OCI-LY7 (cell line): Measurements from ENCODE around the gene IKBIP. TPM values are rescaled to one million over a fixed set of nuclear protein-coding genes. Genes with fewer than 3 reads are reported as not detected.

Source experiments
- BruUV-seq: library from RNA; stranded (reverse); fragments of 400-500 nt; replicated peaks from 2 replicates; lab custom pipeline; 2021; lab: Mats Ljungman, UMichigan
- CTCF ChIA-PET: fragments of 300-600 bp; sonication (Branson Sonifier 250); formaldehyde crosslinking; loops from one replicate; lab custom pipeline; 2022; ENCODE audit warnings: antibody characterized with exemption; ENCODE audit not compliant: unreplicated experiment; lab: Charles Lee
- POLR2A ChIA-PET: fragments of 300-600 bp; sonication (Branson Sonifier 250); formaldehyde crosslinking; loops from one replicate; lab custom pipeline; 2022; ENCODE audit warnings: antibody characterized with exemption; lab: Charles Lee
- DNase-seq: peaks from one replicate; pipeline ENCODE4 v3.0.0-alpha.2; 2015; ENCODE audit warnings: low spot score
- H2AFZ ChIP-seq: fragments of 200-600 bp; sonication (generic), shearing (Covaris generic); 2 replicates; pipeline ENCODE4 v1.6.1; 2014; ENCODE audit warnings: mild to moderate bottlenecking, antibody characterized with exemption, low read length, moderate library complexity
- H3K27ac ChIP-seq: fragments of 200-600 bp; sonication (generic); 2 replicates; pipeline ENCODE4 v1.5.1; 2014; ENCODE audit warnings: mixed run types, low read depth, mild to moderate bottlenecking, moderate library complexity, low read length, inconsistent platforms; ENCODE audit not compliant: poor library complexity, severe bottlenecking
- H3K36me3 ChIP-seq: fragments of 200-600 bp; sonication (generic); 2 replicates; pipeline ENCODE4 v1.6.1; 2014; ENCODE audit warnings: mild to moderate bottlenecking, antibody characterized with exemption, low read length, moderate library complexity, mixed read lengths; ENCODE audit not compliant: insufficient read depth
- H3K4me1 ChIP-seq: fragments of 200-600 bp; sonication (generic); 2 replicates; pipeline ENCODE4 v1.5.1; 2014; ENCODE audit warnings: mild to moderate bottlenecking, low read length; ENCODE audit not compliant: insufficient read depth, poor library complexity, severe bottlenecking
- H3K4me2 ChIP-seq: fragments of 200-600 bp; sonication (generic); 2 replicates; pipeline ENCODE4 v1.6.1; 2014; ENCODE audit warnings: mild to moderate bottlenecking, low read length
- H3K4me3 ChIP-seq: fragments of 200-600 bp; sonication (generic); 2 replicates; pipeline ENCODE4 v1.5.1; 2014; ENCODE audit warnings: mild to moderate bottlenecking, low read depth, low read length; ENCODE audit not compliant: poor library complexity, severe bottlenecking
- H3K79me2 ChIP-seq: fragments of 200-600 bp; sonication (generic); 2 replicates; pipeline ENCODE4 v1.6.1; 2016; ENCODE audit warnings: low read depth, mild to moderate bottlenecking, low read length, moderate library complexity, mixed read lengths; ENCODE audit not compliant: insufficient read depth
- H3K9me2 ChIP-seq: fragments of 200-600 bp; sonication (generic); 2 replicates; pipeline ENCODE4 v1.6.1; 2016; ENCODE audit warnings: mild to moderate bottlenecking, low read length, mixed read lengths; ENCODE audit not compliant: insufficient read depth
- H3K9me3 ChIP-seq: fragments of 200-600 bp; sonication (generic); 2 replicates; pipeline ENCODE4 v1.6.1; 2014; ENCODE audit warnings: mild to moderate bottlenecking, mixed run types, low read length, mixed read lengths
- H4K20me1 ChIP-seq: fragments of 200-600 bp; sonication (generic); 2 replicates; pipeline ENCODE4 v1.6.1; 2014; ENCODE audit warnings: mild to moderate bottlenecking, antibody characterized with exemption, low read length, moderate library complexity, mixed read lengths; ENCODE audit not compliant: insufficient read depth
- EZH2phosphoT487 ChIP-seq: fragments of 200-600 bp; sonication (generic); IDR thresholded peaks from 2 replicates; pipeline ENCODE4 v1.6.1; 2018; ENCODE audit warnings: low read depth, borderline replicate concordance, mild to moderate bottlenecking, mixed run types, antibody characterized with exemption, low read length, moderate library complexity, mixed read lengths
- intact Hi-C: fragments of 100-400 bp; cut with micrococcal nuclease; formaldehyde crosslinking; loops from one replicate; pipeline ENCODE4 v1.10.0; 2022; ENCODE audit not compliant: unreplicated experiment
- total RNA-seq, 2 experiments: library from RNA; depleted of rRNA in 1 of 2; stranded (reverse); fragments of >200 nt in 1 of 2; shearing (Covaris generic) in 1 of 2; gene quantifications; 2 replicates each; pipeline ENCODE4 v1.2.3, GENCODE V29; 2014 to 2022
- TF ChIP-seq, protein P1 (sequence below): fragments of 200-600 bp; sonication (generic); conservative IDR thresholded peaks from 2 replicates; pipeline ENCODE4 v1.5.1; 2014; ENCODE audit warnings: mild to moderate bottlenecking, antibody characterized with exemption, low read length, moderate library complexity, mixed read lengths

Gene IKBIP
- total RNA-seq, 2 experiments from 2014 or later: 18.3 to 26.6 TPM

DNA sequence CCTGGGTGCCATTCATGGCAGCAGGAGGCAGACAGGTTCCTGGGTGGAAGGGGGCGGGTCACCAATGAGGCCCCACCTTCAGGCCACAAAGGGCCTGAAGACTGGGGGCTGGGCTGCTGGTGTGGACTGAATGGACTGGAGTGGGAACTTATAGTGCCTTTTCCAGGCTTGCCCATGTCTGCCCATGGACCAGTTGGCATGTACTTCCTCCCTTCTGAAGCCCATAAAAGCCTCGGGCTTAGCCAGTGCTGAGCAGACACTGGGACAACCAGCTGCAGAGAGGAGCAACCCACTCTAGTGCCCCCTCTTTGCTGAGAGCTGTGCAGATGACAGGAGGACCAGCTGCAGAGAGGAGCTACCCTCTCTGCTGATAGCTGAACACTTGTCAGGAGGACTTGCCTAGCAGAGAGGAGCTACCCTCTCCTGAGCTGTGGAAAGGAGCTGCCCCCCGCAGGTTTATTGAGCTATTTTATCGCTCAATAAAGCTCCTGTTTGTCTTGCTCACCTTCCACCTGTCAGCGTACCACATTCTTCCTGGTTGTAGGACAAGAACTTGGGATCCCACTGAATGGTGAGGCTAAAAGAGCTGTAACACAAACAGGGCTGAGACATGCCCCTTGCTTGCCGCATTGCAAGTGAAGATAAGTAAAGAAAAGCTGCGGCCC is 34.5 kb upstream of the IKBIP start:
- H3K4me3 ChIP-seq: no peak overlapping the region
- no peak overlapping the region for H2AFZ ChIP-seq
- no peak for DNase-seq
- ChIA-PET POLR2A (no interaction called here), CTCF (no interaction called here)
- H3K27ac ChIP-seq: no peak overlapping the region
- no peak overlapping the region for H3K4me2 ChIP-seq
- H3K36me3 ChIP-seq: peaks cover 76% of the 10 kb centered on the region
- H4K20me1 ChIP-seq: no peaks in the 10 kb centered on the region
- TF ChIP-seq EZH2phosphoT487: no peak
- TF ChIP-seq, protein P1, sequence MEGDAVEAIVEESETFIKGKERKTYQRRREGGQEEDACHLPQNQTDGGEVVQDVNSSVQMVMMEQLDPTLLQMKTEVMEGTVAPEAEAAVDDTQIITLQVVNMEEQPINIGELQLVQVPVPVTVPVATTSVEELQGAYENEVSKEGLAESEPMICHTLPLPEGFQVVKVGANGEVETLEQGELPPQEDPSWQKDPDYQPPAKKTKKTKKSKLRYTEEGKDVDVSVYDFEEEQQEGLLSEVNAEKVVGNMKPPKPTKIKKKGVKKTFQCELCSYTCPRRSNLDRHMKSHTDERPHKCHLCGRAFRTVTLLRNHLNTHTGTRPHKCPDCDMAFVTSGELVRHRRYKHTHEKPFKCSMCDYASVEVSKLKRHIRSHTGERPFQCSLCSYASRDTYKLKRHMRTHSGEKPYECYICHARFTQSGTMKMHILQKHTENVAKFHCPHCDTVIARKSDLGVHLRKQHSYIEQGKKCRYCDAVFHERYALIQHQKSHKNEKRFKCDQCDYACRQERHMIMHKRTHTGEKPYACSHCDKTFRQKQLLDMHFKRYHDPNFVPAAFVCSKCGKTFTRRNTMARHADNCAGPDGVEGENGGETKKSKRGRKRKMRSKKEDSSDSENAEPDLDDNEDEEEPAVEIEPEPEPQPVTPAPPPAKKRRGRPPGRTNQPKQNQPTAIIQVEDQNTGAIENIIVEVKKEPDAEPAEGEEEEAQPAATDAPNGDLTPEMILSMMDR: no peak
- no peaks in the 10 kb centered on the region for H3K4me1 ChIP-seq
- intact Hi-C loops: no loop called here
- no TSS peak for BruUV-seq
- no peaks in the 10 kb centered on the region for H3K9me3 ChIP-seq
- H3K9me2 ChIP-seq: 0 out of 2 replicates have a peak, but pooled peaks cover 4% of the 10 kb centered on the region
- H3K79me2 ChIP-seq: no peaks in the 10 kb centered on the region

DNA sequence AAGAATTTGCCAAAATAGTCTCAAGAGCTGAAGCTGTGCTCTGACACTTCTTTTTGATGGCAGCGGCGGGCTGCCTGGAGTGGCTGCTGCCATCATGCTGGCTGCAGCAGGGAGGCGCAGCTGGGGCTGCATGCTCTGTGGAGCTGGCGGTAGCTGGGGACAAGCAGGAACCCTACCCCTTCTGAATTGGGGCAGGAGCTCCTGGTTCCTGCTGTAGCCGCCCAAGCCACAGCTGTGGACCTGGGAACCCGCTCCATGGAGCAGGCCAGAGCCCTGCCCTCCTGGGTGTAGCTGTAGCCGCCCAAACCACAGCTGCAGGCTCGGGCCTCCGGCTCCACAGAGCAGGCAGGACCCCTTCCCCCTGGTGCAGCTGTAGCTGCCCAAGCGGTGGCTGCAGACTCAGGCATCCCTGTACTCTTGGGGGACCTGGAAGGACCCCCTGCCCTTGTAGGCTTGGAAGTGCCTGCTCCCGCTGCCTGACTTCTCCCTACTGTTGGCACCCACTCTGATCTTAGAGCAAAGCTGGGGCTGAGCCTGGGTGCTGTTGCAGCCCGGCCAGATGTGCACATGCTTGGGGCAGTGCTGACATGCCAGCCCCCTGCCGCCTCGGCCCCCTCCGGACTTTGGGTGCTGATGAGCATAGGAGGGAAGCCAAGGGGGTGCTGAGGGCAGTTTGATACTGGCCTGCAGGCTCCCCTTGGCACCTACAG is 33.8 kb upstream of the IKBIP start:
- no TSS peak for BruUV-seq
- CTCF ChIA-PET: no interaction called here
- Histone ChIP-seq H3K36me3 (peaks cover 77% of the 10 kb centered on the region), H3K4me1 (no peaks in the 10 kb centered on the region), H3K9me3 (no peaks in the 10 kb centered on the region), H3K4me2 (no peak overlapping the region), H3K79me2 (no peaks in the 10 kb centered on the region), H3K27ac (no peak overlapping the region), H3K4me3 (no peak overlapping the region), H4K20me1 (no peaks in the 10 kb centered on the region), H2AFZ (no peak overlapping the region), H3K9me2 (0 out of 2 replicates have a peak, but pooled peaks cover 4% of the 10 kb centered on the region)
- DNase-seq: no peak
- intact Hi-C loops: no loop called here
- POLR2A ChIA-PET: interaction anchor here (0.6 kb wide), 1 partner anchor 65 kb away, joined by 5 read pairs; no protein-coding TSS in a partner anchor
- no peak for TF ChIP-seq EZH2phosphoT487
- TF ChIP-seq, protein P1: no peak

GRCh38 chr12:98674841-98675240 is 30.3 kb upstream of the IKBIP start:
- no peak for TF ChIP-seq EZH2phosphoT487
- TF ChIP-seq, protein P1: no peak
- no peak overlapping the region for H3K4me2 ChIP-seq
- ChIA-PET POLR2A (interaction anchor here (0.7 to 1.2 kb wide), 4 partner anchors 25 to 811 kb away, joined by 3 to 4 read pairs (median 3); no protein-coding TSS in a partner anchor), CTCF (no interaction called here)
- no peaks in the 10 kb centered on the region for H3K4me1 ChIP-seq
- H3K27ac ChIP-seq: no peak overlapping the region
- no peak for DNase-seq
- BruUV-seq: no TSS peak
- no peak overlapping the region for H3K4me3 ChIP-seq
- peaks cover 63% of the 10 kb centered on the region for H3K36me3 ChIP-seq
- no peaks in the 10 kb centered on the region for H4K20me1 ChIP-seq
- H3K9me3 ChIP-seq: no peaks in the 10 kb centered on the region
- intact Hi-C loops: no loop called here
- no peak overlapping the region for H2AFZ ChIP-seq
- H3K79me2 ChIP-seq: no peaks in the 10 kb centered on the region
- H3K9me2 ChIP-seq: 0 out of 2 replicates have a peak, but pooled peaks cover 4% of the 10 kb centered on the region
